HG03378 (cell line): ENCODE results near the gene SCAF1.

Experiments used
- ATAC-seq: cut with Tn5 transposase; IDR thresholded peaks from one replicate; pipeline ENCODE4 v1.9.1; 2021; ENCODE audit warnings: mild to moderate bottlenecking, moderate library complexity; ENCODE audit not compliant: unreplicated experiment

SCAF1 gene

DNA sequence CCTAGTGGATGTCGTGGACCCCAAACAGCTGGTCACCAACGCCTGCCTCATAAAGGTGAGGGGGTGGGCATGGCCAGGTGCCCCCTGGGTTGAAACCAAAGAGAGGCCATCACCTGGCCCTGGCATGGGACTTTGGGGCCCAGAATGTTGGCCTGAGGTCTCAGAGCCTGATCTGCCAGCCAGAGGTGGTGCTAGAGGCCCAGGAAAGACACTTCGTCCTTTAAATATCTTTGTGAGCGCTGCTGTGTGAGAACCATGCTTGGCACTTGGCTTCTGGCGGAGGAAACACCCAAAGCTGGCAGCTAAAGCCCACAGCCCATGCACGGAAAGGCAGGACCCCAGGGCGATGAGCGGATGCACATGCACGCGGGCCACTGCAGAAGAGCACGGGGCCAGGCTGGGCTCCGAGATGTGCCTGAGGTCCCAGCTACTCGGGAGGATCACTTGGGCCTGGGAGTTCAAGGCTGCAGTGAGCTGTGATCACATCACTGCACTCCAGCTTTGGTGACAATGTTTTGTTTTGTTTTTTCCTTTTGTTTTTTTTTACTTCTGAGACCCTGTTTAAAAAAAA is 43.1 kb downstream of the SCAF1 start:
- ATAC-seq: no peak

DNA sequence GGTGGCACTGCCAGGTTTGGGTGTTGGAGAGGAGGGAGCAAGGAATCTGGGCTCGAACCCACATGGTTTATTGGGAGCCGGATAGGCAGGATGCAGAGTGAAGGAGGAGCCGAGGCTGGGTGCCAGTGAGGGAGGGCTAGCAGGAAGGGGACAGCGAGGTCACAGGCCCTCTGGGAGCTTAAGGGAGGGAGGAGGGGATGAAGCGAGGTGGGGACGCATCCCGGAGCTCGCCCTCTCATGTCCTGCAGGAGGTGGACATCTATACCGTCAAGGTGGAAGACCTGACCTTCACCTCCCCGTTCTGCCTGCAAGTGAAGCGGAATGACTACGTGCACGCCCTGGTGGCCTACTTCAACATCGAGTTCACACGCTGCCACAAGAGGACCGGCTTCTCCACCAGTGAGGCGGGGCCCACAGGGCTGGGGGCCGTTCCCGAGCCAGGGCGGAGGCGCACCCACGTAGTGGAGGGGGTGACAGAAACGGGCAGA is 43.9 kb downstream of the SCAF1 start:
- no peak for ATAC-seq

DNA sequence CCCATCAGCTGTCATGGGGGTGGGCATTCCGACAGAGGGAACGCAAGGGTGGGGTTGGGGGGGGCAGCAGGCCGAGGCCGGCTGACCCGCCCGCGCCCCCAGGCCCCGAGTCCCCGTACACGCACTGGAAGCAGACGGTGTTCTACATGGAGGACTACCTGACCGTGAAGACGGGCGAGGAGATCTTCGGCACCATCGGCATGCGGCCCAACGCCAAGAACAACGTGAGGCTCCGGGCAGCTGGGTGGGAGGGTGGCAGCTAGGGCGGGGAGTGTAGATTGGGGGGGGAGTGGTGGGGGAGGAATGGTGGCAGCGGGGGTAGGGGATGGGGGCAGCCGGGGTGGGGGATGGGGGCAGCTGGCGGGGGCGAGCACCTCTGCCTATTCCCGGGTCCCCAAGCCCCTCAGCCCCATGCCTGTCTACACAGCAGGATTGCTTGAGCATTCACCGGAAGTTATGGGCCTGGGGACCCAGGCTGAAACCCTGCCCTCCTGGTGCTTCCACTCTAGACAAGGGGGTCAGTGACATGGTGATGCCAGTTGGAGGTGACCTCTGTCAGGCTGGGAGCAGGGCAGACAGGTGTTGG is 44.6 kb downstream of the SCAF1 start:
- ATAC-seq: no peak

DNA sequence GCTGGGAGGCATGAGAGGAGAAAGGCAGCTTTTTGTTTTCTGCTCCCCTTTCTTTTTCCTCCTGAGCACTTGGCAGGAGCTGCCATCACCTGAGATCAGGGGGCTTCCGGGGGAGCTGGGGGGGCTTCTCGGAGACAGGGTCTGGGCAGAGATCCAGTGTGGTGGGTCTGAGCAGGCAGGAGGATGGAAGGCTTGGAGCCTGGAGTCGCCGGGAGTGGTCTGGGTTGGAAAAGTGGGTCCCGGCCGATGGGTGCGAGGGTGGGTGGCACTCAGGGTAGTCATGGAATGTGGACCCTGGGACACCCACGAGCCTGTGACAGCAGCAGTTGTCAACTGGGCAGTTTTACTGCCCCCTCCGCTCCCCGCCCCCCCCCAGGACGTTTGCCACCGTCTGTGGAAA is 45.1 kb downstream of the SCAF1 start:
- no peak for ATAC-seq

DNA sequence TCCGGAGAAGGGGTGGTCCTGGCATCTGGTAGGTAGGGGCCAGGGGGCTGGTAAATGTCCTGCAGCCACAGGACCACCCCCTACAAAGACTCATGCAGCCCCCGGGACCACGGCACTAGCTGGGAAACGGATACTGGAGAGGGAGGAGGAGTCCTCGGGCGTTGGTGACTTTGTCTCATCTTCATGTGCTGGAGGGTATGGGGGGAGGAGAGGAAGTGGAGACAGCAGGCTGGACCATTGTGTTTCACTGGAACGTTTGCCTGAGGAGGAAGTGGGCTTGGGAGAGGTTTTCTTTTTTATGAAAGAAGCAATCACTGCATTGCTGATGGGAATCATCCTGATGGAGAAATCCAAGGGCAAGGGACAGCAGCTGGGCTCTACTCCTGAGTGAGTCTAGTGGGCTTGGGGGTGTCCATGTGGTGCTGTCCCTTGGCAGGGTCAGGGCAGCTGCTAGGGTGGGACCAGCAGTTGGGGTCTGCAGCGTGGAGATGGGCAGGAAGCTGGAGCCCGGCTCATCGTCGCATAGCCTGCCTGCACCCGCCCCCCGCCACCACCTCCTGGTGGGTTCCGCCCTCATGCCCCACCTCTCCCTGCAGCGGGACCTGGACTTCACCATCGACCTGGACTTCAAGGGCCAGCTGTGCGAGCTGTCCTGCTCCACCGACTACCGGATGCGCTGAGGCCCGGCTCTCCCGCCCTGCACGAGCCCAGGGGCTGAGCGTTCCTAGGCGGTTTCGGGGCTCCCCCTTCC is 45.7 kb downstream of the SCAF1 start:
- no peak for ATAC-seq

DNA sequence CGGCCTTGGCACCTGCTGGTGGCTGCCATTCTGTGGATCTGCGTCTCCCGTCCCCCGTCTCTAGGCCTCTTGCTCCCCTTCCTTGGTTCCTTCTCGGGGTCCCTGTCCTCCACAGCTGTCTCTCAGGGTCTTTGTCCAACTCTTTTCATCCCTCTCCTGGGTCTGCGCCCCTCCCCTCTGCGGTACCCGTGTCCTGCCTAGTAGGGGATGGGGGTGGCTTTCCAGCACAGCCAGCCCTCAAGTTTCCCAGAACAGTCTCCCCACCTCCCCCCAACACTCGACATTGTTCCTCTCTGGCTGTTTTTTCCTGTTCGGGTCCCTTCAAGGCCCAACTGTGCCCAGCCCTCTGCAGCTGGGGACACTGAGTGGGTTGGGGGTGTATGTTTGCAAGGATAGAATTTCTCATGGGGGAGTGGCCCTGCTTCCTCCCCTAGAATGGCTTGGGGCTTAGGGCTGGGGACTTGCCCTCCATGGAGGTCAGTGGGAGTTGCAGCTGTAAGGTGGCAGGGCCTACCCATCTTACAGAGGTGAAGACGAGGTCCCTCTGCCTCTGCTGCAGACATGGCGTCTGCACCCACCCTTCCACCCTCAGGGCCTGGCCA is 46.6 kb downstream of the SCAF1 start:
- ATAC-seq: no peak

DNA sequence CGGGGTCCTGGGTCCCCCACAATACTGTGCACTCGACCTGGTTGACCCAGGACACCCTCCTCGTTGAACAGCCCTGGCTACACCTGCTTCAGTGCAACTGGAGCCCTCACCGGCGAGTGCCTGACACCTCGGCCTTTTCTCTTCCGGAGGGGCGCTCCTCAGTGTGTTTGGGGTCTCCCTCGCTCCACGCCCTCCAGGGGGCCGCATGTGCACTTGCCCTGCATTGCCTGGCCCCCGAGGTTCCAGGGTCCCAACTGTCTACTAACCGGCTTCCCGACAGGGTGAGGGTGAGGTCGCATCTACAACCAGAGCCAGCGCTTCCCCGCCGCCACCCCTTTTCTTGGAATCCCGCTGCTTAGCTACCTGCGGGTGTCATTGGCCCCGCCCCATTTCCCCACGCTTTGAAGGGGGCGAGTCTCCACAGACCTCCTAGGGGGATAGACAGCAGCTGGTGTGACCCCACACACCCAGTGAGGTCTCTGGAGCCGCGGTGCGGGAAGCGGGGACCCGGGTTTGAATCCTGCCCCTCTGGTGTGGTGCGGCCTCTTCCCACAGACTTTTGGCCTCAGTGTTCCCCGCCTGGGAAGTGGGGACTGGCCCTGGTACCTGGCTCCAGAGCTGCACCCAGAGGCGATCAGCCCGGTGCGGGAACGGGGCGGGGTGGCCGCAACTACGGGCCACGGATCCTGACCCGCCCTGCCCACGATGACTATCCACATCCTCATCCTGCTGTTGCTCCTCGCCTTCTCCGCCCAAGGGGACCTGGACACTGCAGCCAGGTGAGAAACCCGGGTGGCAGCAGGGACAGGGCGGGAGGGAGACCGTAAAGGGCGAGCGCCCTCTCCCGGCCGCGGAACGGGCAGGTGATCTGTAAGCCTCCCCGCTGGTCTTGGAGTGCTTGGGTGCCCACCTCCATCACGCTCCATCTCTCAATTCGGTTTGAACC is 47.4 kb downstream of the SCAF1 start, which contains the start of gene ADM5:
Gene ADM5 (plus strand): TSS at position 462 of the 946 bp plus-strand sequence. CDS start 244 bp downstream, at position 706.
- ATAC-seq: no peak

DNA sequence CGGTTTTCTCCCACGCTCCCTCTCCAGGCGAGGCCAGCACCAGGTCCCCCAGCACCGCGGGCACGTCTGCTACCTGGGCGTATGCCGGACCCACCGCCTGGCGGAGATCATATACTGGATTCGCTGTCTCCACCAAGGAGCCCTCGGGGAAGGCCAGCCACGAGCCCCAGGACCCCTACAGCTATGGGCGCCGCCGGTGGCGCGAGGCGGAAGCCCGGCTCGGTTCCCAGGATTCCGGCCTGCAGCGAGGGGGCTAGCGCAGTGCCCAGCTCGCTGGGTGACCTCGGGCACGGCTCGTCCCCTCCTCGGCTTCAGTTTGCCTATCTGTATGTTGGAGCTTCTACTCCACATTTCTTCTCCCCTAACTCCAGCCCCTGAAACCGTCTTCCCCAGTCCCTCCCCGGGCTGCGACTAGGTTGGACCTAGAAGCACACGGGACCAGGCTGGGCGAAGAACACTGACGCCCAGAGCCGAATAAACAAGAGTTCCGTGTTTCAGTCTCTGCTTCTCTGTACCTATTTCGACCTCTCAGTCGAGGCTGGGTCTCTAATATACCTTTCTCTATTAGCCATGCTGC is 48.2 kb downstream of the SCAF1 start:
- no peak for ATAC-seq

DNA sequence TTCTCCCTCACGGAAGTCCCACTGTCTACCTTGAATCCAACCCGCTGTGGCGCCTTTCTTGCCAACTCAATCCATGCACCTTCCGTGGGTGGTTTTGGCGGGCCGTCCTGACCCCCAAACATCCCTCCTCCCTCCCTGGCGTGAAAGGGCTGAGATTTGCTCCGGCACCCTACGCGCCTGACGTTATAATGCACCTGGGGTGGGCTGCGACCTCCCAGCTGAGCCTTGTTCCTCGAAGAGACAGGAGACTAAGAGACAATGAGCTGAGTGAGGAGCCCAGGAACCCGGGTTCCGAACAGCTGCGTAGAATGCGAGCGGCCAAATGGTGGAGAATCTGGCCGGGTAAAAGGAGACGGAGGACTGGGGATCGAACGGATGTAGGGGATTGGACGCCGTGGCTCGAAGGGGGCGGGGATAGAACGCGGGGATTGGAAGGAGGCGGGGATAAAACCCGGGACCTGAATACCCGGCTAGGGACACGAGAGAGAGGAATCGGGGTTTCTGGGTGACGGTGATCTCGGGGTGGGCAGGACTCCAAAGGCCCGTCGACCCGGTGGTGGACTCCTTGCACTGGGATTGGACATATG is 48.7 kb downstream of the SCAF1 start, which contains the start of gene CPT1C:
Gene CPT1C (plus strand): TSS at position 461 of the 587 bp plus-strand sequence. CDS start 1,137 bp downstream, outside the sequence.
- no peak for ATAC-seq

DNA sequence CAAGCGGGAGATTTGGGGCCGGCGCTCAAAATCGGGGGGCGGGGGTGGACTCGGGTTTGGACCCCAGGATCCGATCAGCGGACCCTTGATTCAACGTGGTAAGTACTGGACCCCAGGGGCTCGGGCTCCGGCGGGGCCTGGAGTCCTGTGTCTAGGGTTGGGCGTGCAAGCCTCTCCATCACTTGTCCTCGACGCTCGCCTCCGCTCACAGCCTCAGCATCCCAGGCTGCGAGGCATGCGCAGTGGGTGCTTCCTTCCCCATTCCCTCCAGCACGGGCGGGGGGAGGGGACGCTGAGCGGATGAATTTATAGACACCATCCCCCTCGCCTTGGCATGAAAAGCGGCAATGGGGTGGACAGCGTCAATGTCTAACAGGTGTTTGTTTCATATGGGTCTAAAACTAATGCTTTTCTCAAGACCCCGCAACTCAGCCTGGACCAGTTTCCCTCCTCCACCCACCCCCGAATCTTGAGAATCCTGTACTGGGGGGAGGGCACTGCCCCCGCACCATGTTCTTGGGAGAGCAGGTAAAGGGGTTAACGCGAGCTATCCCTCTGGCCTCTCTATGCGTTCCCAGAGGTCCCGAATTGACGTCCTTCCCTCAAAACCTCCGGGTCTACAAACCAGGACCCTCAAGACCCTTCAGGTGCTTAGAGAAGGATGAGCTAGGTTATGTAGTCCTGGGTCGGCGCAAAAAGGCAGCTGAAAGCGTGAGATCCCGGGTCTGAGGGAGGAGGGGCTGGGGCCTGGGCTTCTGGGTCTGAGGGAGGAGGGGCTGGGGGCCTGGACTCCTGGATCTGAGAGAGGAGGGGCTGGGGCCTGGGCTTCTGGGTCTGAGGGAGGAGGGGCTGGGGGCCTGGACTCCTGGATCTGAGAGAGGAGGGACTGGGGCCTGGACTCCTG is 49.5 kb downstream of the SCAF1 start:
- no peak for ATAC-seq

DNA sequence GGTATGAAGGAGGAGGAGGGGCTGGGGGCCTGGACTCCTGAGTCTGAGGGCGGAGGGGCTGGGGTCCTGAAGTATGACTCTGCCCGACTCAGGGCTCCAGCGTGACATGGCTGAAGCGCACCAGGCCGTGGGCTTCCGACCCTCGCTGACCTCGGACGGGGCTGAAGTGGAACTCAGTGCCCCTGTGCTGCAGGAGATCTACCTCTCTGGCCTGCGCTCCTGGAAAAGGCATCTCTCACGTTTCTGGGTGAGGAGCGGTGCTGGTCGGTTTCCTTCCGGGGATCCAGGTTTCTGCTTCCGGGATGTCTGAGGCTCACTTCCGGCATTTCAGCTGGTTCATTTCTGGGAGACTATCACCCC is 50.1 kb downstream of the SCAF1 start:
- ATAC-seq: no peak

DNA sequence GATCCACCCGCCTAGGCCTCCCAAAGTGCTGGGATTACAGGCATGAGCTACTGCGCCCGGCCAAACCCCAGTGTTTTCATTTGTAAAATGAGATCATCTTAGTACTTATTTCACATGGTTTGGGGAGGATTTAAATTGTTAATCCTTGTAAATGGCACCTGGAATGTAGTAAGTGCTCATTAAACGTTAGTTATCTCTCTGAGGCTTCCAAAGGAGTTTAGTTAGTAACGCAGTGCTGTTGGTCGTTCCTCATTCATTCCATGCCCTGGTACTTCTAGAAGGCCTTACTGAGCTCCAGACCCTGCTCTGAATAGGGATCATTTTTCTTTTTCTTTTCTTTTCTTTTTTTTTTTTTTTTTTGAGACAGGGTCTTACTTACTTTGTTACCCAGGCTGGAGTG is 54.1 kb downstream of the SCAF1 start:
- no peak for ATAC-seq

DNA sequence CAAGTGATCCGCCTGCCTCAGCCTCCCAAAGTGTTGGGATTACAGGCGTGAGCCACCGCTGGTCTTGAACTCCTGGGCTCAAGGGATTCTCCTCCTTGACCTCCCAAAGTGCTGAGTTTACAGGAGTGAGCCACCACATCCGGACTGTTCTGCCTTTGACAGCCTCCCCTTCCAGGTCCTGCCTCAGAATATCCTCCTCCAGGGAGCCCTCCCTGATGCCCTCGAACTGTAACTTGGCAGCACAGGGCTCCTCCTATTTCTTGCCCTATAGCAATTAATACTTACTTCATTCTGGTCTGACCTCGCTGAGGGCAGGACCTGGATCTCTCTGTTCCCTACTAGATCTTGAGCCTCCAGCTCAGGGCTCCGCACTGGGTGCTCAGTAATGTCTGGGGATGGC is 54.9 kb downstream of the SCAF1 start:
- no peak for ATAC-seq

DNA sequence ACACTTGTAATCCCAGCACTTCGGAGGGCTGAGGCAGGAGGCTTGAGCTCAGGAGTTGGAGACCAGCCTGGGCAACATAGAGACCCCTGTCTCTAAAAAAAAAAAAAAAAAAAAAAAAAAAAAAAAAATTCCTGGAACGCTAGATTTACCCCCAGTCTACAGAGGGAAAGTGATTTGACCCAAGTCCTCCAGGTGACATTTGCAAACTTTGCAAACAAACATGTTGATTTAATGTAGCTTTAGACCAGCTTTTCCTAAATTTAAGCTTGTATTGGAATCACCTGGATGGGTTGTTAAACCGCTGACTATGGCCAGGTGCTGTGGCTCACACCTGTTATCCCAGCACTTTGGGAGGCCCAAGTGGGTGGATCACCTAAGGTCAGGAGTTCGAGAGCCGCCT is 57.4 kb downstream of the SCAF1 start:
- ATAC-seq: no peak

DNA sequence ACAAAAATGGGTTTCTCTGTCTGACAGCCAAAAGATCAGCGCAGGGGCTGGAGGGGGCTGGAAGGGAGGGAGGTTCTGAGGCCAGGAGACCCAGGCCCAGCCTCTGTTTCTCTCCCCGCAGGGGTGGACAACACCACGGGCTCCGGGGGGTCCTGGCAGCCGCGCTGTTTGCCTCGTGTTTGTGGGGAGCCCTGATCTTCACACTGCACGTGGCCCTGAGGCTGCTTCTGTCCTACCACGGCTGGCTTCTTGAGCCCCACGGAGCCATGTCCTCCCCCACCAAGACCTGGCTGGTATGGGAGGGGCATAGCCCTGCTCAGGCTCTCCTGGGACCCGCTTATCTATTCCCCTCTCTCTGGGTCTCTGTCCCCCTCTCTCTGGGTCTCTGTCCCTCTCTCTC is 58.6 kb downstream of the SCAF1 start:
- no peak for ATAC-seq

DNA sequence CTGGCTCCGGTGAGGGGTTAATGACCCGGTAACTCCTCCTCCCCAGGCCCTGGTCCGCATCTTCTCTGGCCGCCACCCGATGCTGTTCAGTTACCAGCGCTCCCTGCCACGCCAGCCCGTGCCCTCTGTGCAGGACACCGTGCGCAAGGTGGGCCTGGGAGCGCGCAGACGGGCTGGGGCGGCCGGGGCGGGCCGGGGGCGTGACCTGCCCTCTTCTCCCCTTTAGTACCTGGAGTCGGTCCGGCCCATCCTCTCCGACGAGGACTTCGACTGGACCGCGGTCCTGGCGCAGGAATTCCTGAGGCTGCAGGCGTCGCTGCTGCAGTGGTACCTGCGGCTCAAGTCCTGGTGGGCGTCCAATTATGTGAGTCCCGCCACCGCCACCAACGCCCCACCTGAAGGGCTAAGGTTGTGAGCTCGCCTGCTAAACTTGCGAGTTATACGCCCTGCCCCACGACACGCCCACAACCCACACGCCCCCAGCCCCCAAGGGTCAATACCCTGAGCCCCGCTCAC is 59.3 kb downstream of the SCAF1 start:
- no peak for ATAC-seq

DNA sequence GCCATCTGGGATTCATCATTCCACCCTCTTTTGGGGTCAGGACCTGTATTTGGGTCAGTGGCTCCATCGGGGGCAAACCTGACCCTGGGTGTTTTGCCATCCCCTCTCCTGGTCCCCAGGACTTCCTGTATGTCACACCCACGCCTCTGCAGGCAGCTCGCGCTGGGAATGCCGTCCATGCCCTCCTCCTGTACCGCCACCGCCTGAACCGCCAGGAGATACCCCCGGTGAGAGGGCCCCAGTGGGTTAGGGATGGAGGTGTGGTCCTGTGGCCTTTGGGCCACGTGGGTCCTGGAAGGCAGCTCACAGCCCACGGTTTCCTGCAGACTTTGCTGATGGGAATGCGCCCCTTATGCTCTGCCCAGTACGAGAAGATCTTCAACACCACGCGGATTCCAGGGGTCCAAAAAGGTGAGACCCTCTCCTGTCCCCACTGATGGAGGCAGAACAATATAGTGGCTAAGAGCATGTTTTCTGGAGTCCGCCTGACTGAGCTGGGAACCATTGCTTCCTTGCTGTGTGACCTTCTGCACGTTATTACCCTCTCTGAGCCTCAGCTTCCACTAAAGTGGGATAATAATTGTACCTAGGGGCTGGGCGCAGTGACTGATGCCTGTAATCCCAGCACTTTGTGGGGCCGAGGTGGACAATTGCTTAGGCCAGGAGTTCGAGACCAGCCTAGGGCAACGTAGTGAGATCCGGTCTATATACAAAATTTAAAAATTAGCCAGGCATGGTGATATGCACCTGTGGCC is 63.1 kb downstream of the SCAF1 start:
- no peak for ATAC-seq

DNA sequence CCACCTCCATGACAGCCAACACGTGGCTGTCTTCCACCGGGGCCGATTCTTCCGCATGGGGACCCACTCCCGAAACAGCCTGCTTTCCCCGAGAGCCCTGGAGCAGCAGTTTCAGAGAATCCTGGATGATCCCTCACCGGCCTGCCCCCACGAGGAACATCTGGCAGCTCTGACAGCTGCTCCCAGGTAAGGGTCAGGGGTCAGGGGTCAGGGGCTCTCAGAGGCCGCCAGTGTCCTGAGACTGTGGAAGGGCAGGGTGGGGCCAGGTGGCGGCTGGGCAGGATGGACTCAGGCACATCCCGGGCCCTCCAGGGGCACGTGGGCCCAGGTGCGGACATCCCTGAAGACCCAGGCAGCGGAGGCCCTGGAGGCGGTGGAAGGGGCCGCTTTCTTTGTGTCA is 63.9 kb downstream of the SCAF1 start:
- no peak for ATAC-seq
